IMR-90 (cell line): ENCODE results near the gene TOMM6. TPM values are rescaled to one million over a fixed set of nuclear protein-coding genes. Genes with fewer than 3 reads are reported as not detected.

ENCODE experiments used
- ATAC-seq: fragments of 200-7000 bp; cut with Tn5 transposase; 2 replicates; pipeline ENCODE4 v1.9.1; 2020; ENCODE audit warnings: low read depth, mild to moderate bottlenecking, moderate library complexity
- BruUV-seq: library from RNA; stranded (reverse); fragments of 400-500 nt; replicated peaks from 2 replicates; lab custom pipeline; 2021; lab: Mats Ljungman, UMichigan
- CTCF ChIA-PET: fragments of 300-600 bp; formaldehyde crosslinking; extraction: SDS; loops from one replicate; lab custom pipeline; 2021; ENCODE audit warnings: antibody characterized with exemption; lab: Yijun Ruan, JAX
- POLR2A ChIA-PET: fragments of 300-600 bp; sonication (Branson Sonifier 250); formaldehyde crosslinking; loops from one replicate; lab custom pipeline; 2022; ENCODE audit warnings: antibody characterized with exemption; ENCODE audit not compliant: unreplicated experiment; lab: Charles Lee
- DNase-seq: peaks from one replicate; pipeline ENCODE4 v3.0.0; 2013
- H2AFZ ChIP-seq: replicated peaks from 2 replicates; pipeline ENCODE3; 2013; ENCODE audit warnings: low read length, mild to moderate bottlenecking; ENCODE audit not compliant: poor library complexity
- H2AK5ac ChIP-seq: 2 replicates; pipeline ENCODE4 v1.6.1; 2013; ENCODE audit warnings: low read depth, low read length, inconsistent platforms
- H2AK9ac ChIP-seq: replicated peaks from 2 replicates; pipeline ENCODE3; 2013; ENCODE audit warnings: mild to moderate bottlenecking, low read depth, low read length, moderate library complexity; ENCODE audit not compliant: poor library complexity
- H2BK120ac ChIP-seq: 2 replicates; pipeline ENCODE4 v1.6.1; 2013; ENCODE audit warnings: low read depth, low read length, inconsistent platforms
- H2BK15ac ChIP-seq: 3 replicates; pipeline ENCODE4 v1.6.1; 2013; ENCODE audit warnings: low read depth, low read length, inconsistent platforms
- H2BK20ac ChIP-seq: 2 replicates; pipeline ENCODE4 v1.6.1; 2013; ENCODE audit warnings: low read depth, mild to moderate bottlenecking, inconsistent platforms, low read length, moderate library complexity
- H2BK5ac ChIP-seq: 2 replicates; pipeline ENCODE4 v1.6.1; 2013; ENCODE audit warnings: mild to moderate bottlenecking, low read depth, low read length, inconsistent platforms; ENCODE audit not compliant: poor library complexity, severe bottlenecking
- H3K14ac ChIP-seq: replicated peaks from 2 replicates; pipeline ENCODE4 v1.6.1; 2013; ENCODE audit warnings: low read depth, low read length, inconsistent platforms
- H3K18ac ChIP-seq: 2 replicates; pipeline ENCODE4 v1.6.1; 2013; ENCODE audit warnings: low read depth, low read length, control low read depth
- H3K23ac ChIP-seq: 2 replicates; pipeline ENCODE4 v1.6.1; 2013; ENCODE audit warnings: low read depth, low read length, inconsistent platforms
- H3K27ac ChIP-seq: 2 replicates; pipeline ENCODE4 v1.5.1; 2013; ENCODE audit warnings: mild to moderate bottlenecking, control low read depth, low read length; ENCODE audit not compliant: insufficient read depth
- H3K27me3 ChIP-seq: 2 replicates; pipeline ENCODE4 v1.6.1; 2013; ENCODE audit warnings: low read length; ENCODE audit not compliant: control insufficient read depth, insufficient read depth
- H3K36me3 ChIP-seq: 2 replicates; pipeline ENCODE4 v1.6.1; 2013; ENCODE audit warnings: low read length, mixed read lengths; ENCODE audit not compliant: control insufficient read depth, insufficient read depth
- H3K4ac ChIP-seq: 2 replicates; pipeline ENCODE4 v1.6.1; 2013; ENCODE audit warnings: low read depth, low read length, inconsistent platforms
- H3K4me1 ChIP-seq: 2 replicates; pipeline ENCODE4 v1.6.1; 2013; ENCODE audit warnings: low read length, mixed read lengths; ENCODE audit not compliant: control insufficient read depth, insufficient read depth
- H3K4me2 ChIP-seq: 2 replicates; pipeline ENCODE4 v1.6.1; 2013; ENCODE audit warnings: low read depth, mild to moderate bottlenecking, control low read depth, low read length, moderate library complexity
- H3K4me3 ChIP-seq: 2 replicates; pipeline ENCODE4 v1.5.1; 2013; ENCODE audit warnings: low read depth, mild to moderate bottlenecking, control low read depth, low read length, moderate library complexity; ENCODE audit not compliant: insufficient read depth
- H3K56ac ChIP-seq: 2 replicates; pipeline ENCODE4 v1.6.1; 2013; ENCODE audit warnings: low read length, inconsistent platforms; ENCODE audit not compliant: insufficient read depth; ENCODE audit errors: extremely low read depth
- H3K79me1 ChIP-seq, 2 experiments: 2 replicates each; pipeline ENCODE4 v1.6.1; 2013; ENCODE audit warnings: low read length in 2 of 2, inconsistent platforms in 1 of 2, low read depth in 1 of 2
- H3K9ac ChIP-seq: 2 replicates; pipeline ENCODE4 v1.6.1; 2013; ENCODE audit warnings: low read depth, low read length, control low read depth
- H3K9me1 ChIP-seq: 2 replicates; pipeline ENCODE4 v1.6.1; 2013; ENCODE audit warnings: low read length, inconsistent platforms; ENCODE audit not compliant: insufficient read depth
- H3K9me3 ChIP-seq: 2 replicates; pipeline ENCODE4 v1.6.1; 2013; ENCODE audit warnings: low read length; ENCODE audit not compliant: control insufficient read depth, insufficient read depth
- H4K20me1 ChIP-seq: 2 replicates; pipeline ENCODE4 v1.6.1; 2013; ENCODE audit warnings: low read length, inconsistent platforms; ENCODE audit not compliant: insufficient read depth
- H4K5ac ChIP-seq: 2 replicates; pipeline ENCODE4 v1.6.1; 2013; ENCODE audit warnings: mild to moderate bottlenecking, low read depth, low read length, control low read depth
- H4K8ac ChIP-seq, 2 experiments: 2 replicates each; pipeline ENCODE4 v1.6.1; 2013; ENCODE audit warnings: low read depth in 2 of 2, low read length in 2 of 2, control low read depth in 1 of 2, inconsistent platforms in 1 of 2
- H4K91ac ChIP-seq: 2 replicates; pipeline ENCODE4 v1.6.1; 2013; ENCODE audit warnings: low read depth, low read length, inconsistent platforms; ENCODE audit not compliant: insufficient read depth
- BHLHE40 ChIP-seq: fragments of 150-350 bp; IDR thresholded peaks from 2 replicates; pipeline ENCODE4 v1.6.1; 2016; ENCODE audit warnings: mild to moderate bottlenecking, low read depth, low read length
- CEBPB ChIP-seq: IDR thresholded peaks from 2 replicates; pipeline ENCODE4 v1.6.1; 2012; ENCODE audit warnings: low read depth, low read length, improper control_type of control experiment
- CHD1 ChIP-seq: IDR thresholded peaks from 2 replicates; pipeline ENCODE4 v1.6.1; 2012; ENCODE audit warnings: low read depth, low read length, improper control_type of control experiment
- ELK1 ChIP-seq: fragments of 150-350 bp; IDR thresholded peaks from 2 replicates; pipeline ENCODE4 v1.6.1; 2016; ENCODE audit warnings: low read depth, mild to moderate bottlenecking, low read length, moderate library complexity, borderline replicate concordance
- FOS ChIP-seq: fragments of 150-350 bp; IDR thresholded peaks from 2 replicates; pipeline ENCODE4 v1.6.1; 2016; ENCODE audit warnings: low read depth, low read length
- MAFK ChIP-seq: IDR thresholded peaks from 2 replicates; pipeline ENCODE4 v1.6.1; 2012; ENCODE audit warnings: low read depth, low read length, improper control_type of control experiment
- MAZ ChIP-seq: IDR thresholded peaks from 2 replicates; pipeline ENCODE4 v1.6.1; 2012; ENCODE audit warnings: low read depth, mild to moderate bottlenecking, low read length, improper control_type of control experiment, moderate library complexity, borderline replicate concordance
- MXI1 ChIP-seq: IDR thresholded peaks from 2 replicates; pipeline ENCODE4 v1.6.1; 2012; ENCODE audit warnings: low read depth, mild to moderate bottlenecking, low read length, moderate library complexity, borderline replicate concordance
- NFE2L2 ChIP-seq: fragments of 150-350 bp; IDR thresholded peaks from 2 replicates; pipeline ENCODE4 v1.6.1; 2016; ENCODE audit warnings: low read depth, mild to moderate bottlenecking, low read length
- POLR2A ChIP-seq: IDR thresholded peaks from 2 replicates; pipeline ENCODE4 v1.6.1; 2012; ENCODE audit warnings: mild to moderate bottlenecking, low read depth, low read length
- RAD21 ChIP-seq: IDR thresholded peaks from 2 replicates; pipeline ENCODE4 v1.6.1; 2012; ENCODE audit warnings: low read length, improper control_type of control experiment
- RCOR1 ChIP-seq: IDR thresholded peaks from 2 replicates; pipeline ENCODE4 v1.6.1; 2012; ENCODE audit warnings: mild to moderate bottlenecking, low read length, improper control_type of control experiment; ENCODE audit not compliant: insufficient replicate concordance
- RFX5 ChIP-seq: IDR thresholded peaks from 2 replicates; pipeline ENCODE4 v1.8.0; 2012; ENCODE audit warnings: low read depth, mild to moderate bottlenecking, low read length, moderate library complexity
- SMC3 ChIP-seq: fragments of 150-350 bp; IDR thresholded peaks from 2 replicates; pipeline ENCODE4 v1.6.1; 2016; ENCODE audit warnings: low read depth, mild to moderate bottlenecking, antibody characterized with exemption, low read length, moderate library complexity
- WGBS, 2 experiments: methylation state at CpG; one replicate each; pipeline versions ENCODE4 v1.1.5 to v1.1.7; 2013; ENCODE audit warnings: missing lambda C conversion rate in 2 of 2; ENCODE audit not compliant: insufficient read length in 1 of 2; ENCODE audit errors: extremely low coverage in 2 of 2; 5-methylcytosine and 5-hydroxymethylcytosine counted together
- dilution Hi-C: fragments of 300-500 bp; cut with HindIII; formaldehyde crosslinking; loops from one replicate; pipeline ENCODE4 v1.14.3; 2018; ENCODE audit warnings: low sequenced_read_pairs; ENCODE audit not compliant: unreplicated experiment
- in situ Hi-C: fragments of 300-500 bp; cut with MboI; formaldehyde crosslinking; loops from 3 replicates; pipeline ENCODE4 v1.14.3; 2019; ENCODE audit warnings: low sequenced_read_pairs, inconsistent platforms, mixed read lengths
- intact Hi-C: fragments of 100-400 bp; cut with micrococcal nuclease; formaldehyde crosslinking; loops from 2 replicates; pipeline ENCODE4 v1.10.0; 2022
- polyA plus RNA-seq, 3 experiments: library from polyadenylated mRNA; depleted of rRNA; stranded (reverse); fragments of >200 nt; gene quantifications; 2 replicates each; pipeline ENCODE4 v1.2.3, GENCODE V29; 2012; ENCODE audit warnings: low replicate concordance in 1 of 3
- total RNA-seq: library from RNA; depleted of rRNA; stranded (reverse); fragments of >200 nt; gene quantifications from 2 replicates; pipeline ENCODE4 v1.2.3, GENCODE V29; 2012
- TF ChIP-seq, protein P1 (sequence below): conservative IDR thresholded peaks from 2 replicates; pipeline ENCODE4 v1.5.1; 2012; ENCODE audit warnings: mild to moderate bottlenecking, low read depth, low read length, improper control_type of control experiment

The TOMM6 gene
- total and polyA plus RNA-seq, 2 of the 4 experiments (the other 2 are of a cell fraction), result 128 to 227 TPM

DNA sequence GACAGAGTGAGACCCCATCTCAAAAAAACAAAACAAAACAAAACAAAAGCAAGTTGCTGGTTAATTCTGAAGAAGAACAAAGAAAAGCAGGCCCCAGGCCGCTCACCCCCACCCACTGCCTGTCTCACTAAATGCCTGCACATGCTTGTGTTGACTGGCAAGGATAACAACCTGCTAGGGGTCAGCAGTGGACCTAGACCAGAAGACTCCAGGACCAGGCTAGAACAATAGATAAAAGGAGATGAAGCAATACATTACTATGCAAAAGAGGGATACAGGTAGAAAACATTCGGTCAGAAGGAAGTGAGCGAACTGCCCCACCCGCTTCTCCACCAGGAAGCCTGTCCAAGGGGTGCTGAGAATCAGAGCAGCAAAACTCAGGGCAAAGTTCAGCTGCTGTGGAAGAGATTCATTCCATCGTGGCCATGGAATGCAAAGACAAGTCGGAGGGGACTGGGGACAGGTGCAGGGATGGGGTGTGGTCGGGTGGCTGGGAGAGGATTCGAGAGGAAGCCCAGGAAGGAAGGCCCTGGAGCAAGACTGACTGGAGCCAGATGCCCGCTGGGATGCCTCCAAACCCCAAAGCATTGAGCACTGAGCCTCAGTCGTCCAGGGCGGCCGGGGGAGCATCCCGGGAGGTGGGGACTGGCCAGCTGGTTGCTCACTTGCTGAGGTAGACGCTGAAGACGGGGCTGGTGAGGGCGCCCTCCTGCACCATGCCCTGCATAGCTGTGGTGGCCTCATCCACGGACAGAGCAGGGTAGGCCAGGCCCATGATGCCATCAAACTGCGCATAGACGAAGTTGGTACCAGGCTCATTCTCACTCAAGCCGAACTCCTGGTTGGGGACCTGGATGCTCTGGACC, 45.6 kb upstream of the TOMM6 start:
- no peak for ATAC-seq
- in situ Hi-C loops (no loop called here), intact Hi-C loops (no loop called here), dilution Hi-C loops (no loop called here)
- 87% methylated on average over 17 of the region's 20 CpGs; no CpG with 5 or more reads in 1 of the 2 experiments for WGBS, 2 experiments
- no peak overlapping the region for H3K4me3 ChIP-seq
- H4K5ac ChIP-seq, result no peak overlapping the region
- no peaks in the 10 kb centered on the region for H3K4me1 ChIP-seq
- ChIA-PET CTCF (interaction anchor here (1.0 kb wide), 1 partner anchor 34 kb away, joined by 3 read pairs; no protein-coding TSS in a partner anchor), POLR2A (no interaction called here)
- no peak overlapping the region for H2BK15ac ChIP-seq
- H3K9me3 ChIP-seq, result no peaks in the 10 kb centered on the region
- no peaks in the 10 kb centered on the region for H4K20me1 ChIP-seq
- no peak overlapping the region for H3K27ac ChIP-seq
- no peak for DNase-seq
- H2BK5ac ChIP-seq, result no peak overlapping the region
- no peak overlapping the region for H3K4ac ChIP-seq
- H2BK20ac ChIP-seq, result no peak overlapping the region
- no peak overlapping the region for H2AK5ac ChIP-seq
- no peak overlapping the region for H3K23ac ChIP-seq
- H2AK9ac ChIP-seq, result no peak overlapping the region
- H3K79me1 ChIP-seq, result no peaks in the 10 kb centered on the region
- TF ChIP-seq FOS (no peak), MAFK (no peak), RCOR1 (no peak), RFX5 (no peak), NFE2L2 (no peak), ELK1 (no peak), RAD21 (no peak), CHD1 (no peak), POLR2A (no peak), CEBPB (no peak), SMC3 (no peak), MAZ (no peak), BHLHE40 (no peak), MXI1 (no peak)
- TF ChIP-seq, protein P1, sequence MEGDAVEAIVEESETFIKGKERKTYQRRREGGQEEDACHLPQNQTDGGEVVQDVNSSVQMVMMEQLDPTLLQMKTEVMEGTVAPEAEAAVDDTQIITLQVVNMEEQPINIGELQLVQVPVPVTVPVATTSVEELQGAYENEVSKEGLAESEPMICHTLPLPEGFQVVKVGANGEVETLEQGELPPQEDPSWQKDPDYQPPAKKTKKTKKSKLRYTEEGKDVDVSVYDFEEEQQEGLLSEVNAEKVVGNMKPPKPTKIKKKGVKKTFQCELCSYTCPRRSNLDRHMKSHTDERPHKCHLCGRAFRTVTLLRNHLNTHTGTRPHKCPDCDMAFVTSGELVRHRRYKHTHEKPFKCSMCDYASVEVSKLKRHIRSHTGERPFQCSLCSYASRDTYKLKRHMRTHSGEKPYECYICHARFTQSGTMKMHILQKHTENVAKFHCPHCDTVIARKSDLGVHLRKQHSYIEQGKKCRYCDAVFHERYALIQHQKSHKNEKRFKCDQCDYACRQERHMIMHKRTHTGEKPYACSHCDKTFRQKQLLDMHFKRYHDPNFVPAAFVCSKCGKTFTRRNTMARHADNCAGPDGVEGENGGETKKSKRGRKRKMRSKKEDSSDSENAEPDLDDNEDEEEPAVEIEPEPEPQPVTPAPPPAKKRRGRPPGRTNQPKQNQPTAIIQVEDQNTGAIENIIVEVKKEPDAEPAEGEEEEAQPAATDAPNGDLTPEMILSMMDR, result no peak
- no peak overlapping the region for H2BK120ac ChIP-seq
- no peak overlapping the region for H3K9ac ChIP-seq
- no TSS peak for BruUV-seq
- peaks cover 7% of the 10 kb centered on the region; the same call in 1 of the 2 replicates for H3K27me3 ChIP-seq
- no peak overlapping the region for H3K56ac ChIP-seq
- H3K36me3 ChIP-seq, result no peaks in the 10 kb centered on the region
- no peak overlapping the region for H3K18ac ChIP-seq
- no peak overlapping the region for H3K14ac ChIP-seq
- H3K9me1 ChIP-seq, result no peaks in the 10 kb centered on the region
- no peak overlapping the region for H3K4me2 ChIP-seq
- no peak overlapping the region for H2AFZ ChIP-seq
- no peak overlapping the region for H4K91ac ChIP-seq
- no peak overlapping the region for H4K8ac ChIP-seq
